ENCODE data around the gene STK33.

GRCh38 chr11:8586184-8586583, 7.8 kb downstream of the STK33 start:
- TF ChIP-seq ZNF747 (tag by site-specific recombination; IDR thresholded peaks at IDR 0.05): no peak
- no peak for TF ChIP-seq MYNN (tag by site-specific recombination; IDR thresholded peaks at IDR 0.05; ENCODE audit: borderline replicate concordance)
- TF ChIP-seq CTCF (tag by site-specific recombination; IDR thresholded peaks at IDR 0.05): no peak
- no peak for TF ChIP-seq PATZ1 (tag by site-specific recombination; IDR thresholded peaks at IDR 0.05)
- TF ChIP-seq ZNF138 (tag by site-specific recombination; IDR thresholded peaks at IDR 0.05; ENCODE audit: borderline replicate concordance): no peak
- TF ChIP-seq KLF10 (tag by site-specific recombination; IDR thresholded peaks at IDR 0.05): no peak
- no peak for TF ChIP-seq ZNF23 (tag by site-specific recombination; IDR thresholded peaks at IDR 0.05; ENCODE audit: borderline replicate concordance)
- no peak for TF ChIP-seq GLI2 (tag by site-specific recombination; IDR thresholded peaks at IDR 0.05; ENCODE audit: borderline replicate concordance, low read depth)
- no peak for TF ChIP-seq ZNF777 (tag by site-specific recombination; IDR thresholded peaks at IDR 0.05; ENCODE audit: borderline replicate concordance)
- no peak for TF ChIP-seq ZNF169 (tag by site-specific recombination; IDR thresholded peaks at IDR 0.05)
- TF ChIP-seq EGR2 (tag by site-specific recombination; IDR thresholded peaks at IDR 0.05; ENCODE audit: low read depth): no peak
- no peak for TF ChIP-seq PBX3 (CRISPR knock-in tag; IDR thresholded peaks at IDR 0.05)

Measured in HEK293 (cell line).